Progenitor cell of endocrine pancreas (in vitro differentiated cells): Measurements from ENCODE around the gene RAD51C. TPM values are rescaled to one million over a fixed set of nuclear protein-coding genes. Genes with fewer than 3 reads are reported as not detected.
"Not testable (repeated sequence)": the region's sequence is repeated elsewhere in the genome, so short reads cannot be mapped to it uniquely, and the experiment has no call there.

ENCODE experiments used
- DNase-seq: peaks from one replicate; pipeline ENCODE4 v3.0.0; 2021; ENCODE audit warnings: low spot score; ENCODE audit not compliant: unreplicated experiment
- H3K27ac Mint-ChIP-seq: 2 replicates; pipeline ENCODE4 v1.8.0; 2021; ENCODE audit warnings: mild to moderate bottlenecking, moderate library complexity, mixed read lengths
- H3K27me3 Mint-ChIP-seq: 2 replicates; pipeline ENCODE4 v1.8.0; 2021; ENCODE audit warnings: mixed read lengths
- H3K36me3 Mint-ChIP-seq: 2 replicates; pipeline ENCODE4 v1.8.0; 2022; ENCODE audit warnings: mixed read lengths; ENCODE audit not compliant: insufficient read depth
- H3K4me1 Mint-ChIP-seq: 2 replicates; pipeline ENCODE4 v1.8.0; 2021; ENCODE audit warnings: low read depth, mixed read lengths
- H3K4me3 Mint-ChIP-seq: 2 replicates; pipeline ENCODE4 v1.8.0; 2021; ENCODE audit warnings: low read depth, mild to moderate bottlenecking, moderate library complexity, mixed read lengths
- H3K9me3 Mint-ChIP-seq: 2 replicates; pipeline ENCODE4 v1.8.0; 2021; ENCODE audit warnings: low read depth, mixed read lengths
- total RNA-seq: library from RNA; stranded (reverse); gene quantifications from 2 replicates; pipeline ENCODE4 v1.2.1, GENCODE V29; 2021
- TF ChIP-seq, protein P1 (sequence below): fragments of 200-600 bp; sonication (generic); IDR thresholded peaks from one replicate; pipeline ENCODE4 v1.5.0; 2021; ENCODE audit warnings: antibody characterized with exemption, mild to moderate bottlenecking; ENCODE audit not compliant: unreplicated experiment

The RAD51C gene
- total RNA-seq, 1 donor from 2014 or later, result 32.7 TPM

DNA sequence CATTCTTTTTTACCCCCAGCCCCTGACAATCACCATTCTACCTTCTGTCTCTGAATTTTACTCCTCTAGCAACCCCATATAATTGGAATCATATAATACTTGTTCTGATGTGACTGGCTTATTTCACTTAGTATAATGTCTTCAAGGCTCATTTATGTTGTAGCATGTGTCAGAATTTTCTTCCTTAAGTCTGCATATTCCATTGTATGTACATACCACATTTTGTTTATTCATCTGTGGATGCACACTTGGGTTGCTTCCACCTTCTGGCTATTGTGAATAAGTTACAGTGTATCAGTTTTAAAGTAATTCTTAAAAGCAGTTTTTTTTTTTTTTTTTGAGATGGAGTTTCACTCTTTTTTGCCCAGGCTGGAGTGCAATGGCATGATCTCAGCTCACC, 38.5 kb downstream of the RAD51C start:
- DNase-seq, result no peak
- H3K27ac Mint-ChIP-seq, result no peak overlapping the region
- H3K4me3 Mint-ChIP-seq, result no peak overlapping the region
- peaks cover 2% of the 10 kb centered on the region for H3K36me3 Mint-ChIP-seq
- TF ChIP-seq, protein P1, sequence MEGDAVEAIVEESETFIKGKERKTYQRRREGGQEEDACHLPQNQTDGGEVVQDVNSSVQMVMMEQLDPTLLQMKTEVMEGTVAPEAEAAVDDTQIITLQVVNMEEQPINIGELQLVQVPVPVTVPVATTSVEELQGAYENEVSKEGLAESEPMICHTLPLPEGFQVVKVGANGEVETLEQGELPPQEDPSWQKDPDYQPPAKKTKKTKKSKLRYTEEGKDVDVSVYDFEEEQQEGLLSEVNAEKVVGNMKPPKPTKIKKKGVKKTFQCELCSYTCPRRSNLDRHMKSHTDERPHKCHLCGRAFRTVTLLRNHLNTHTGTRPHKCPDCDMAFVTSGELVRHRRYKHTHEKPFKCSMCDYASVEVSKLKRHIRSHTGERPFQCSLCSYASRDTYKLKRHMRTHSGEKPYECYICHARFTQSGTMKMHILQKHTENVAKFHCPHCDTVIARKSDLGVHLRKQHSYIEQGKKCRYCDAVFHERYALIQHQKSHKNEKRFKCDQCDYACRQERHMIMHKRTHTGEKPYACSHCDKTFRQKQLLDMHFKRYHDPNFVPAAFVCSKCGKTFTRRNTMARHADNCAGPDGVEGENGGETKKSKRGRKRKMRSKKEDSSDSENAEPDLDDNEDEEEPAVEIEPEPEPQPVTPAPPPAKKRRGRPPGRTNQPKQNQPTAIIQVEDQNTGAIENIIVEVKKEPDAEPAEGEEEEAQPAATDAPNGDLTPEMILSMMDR, result no peak
- no peaks in the 10 kb centered on the region for H3K9me3 Mint-ChIP-seq
- no peaks in the 10 kb centered on the region for H3K4me1 Mint-ChIP-seq
- H3K27me3 Mint-ChIP-seq, result no peaks in the 10 kb centered on the region

DNA sequence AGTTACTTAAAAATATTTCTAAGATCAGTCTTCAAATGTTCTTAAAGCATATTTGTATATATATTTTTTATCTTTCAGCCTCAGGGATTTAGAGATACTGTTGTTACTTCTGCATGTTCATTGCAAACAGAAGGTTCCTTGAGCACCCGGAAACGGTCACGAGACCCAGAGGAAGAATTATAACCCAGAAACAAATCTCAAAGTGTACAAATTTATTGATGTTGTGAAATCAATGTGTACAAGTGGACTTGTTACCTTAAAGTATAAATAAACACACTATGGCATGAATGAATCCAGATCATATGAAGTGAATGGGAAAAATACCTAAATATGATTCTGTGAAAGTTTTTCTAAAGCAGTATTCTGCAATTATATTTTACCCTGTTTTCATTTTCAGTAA, 41.6 kb downstream of the RAD51C start:
- no peak overlapping the region for H3K4me3 Mint-ChIP-seq
- DNase-seq, result no peak
- no peaks in the 10 kb centered on the region for H3K4me1 Mint-ChIP-seq
- H3K27ac Mint-ChIP-seq, result no peak overlapping the region
- TF ChIP-seq, protein P1, result no peak
- no peaks in the 10 kb centered on the region for H3K9me3 Mint-ChIP-seq
- no peaks in the 10 kb centered on the region for H3K27me3 Mint-ChIP-seq
- H3K36me3 Mint-ChIP-seq, result peaks cover 2% of the 10 kb centered on the region

DNA sequence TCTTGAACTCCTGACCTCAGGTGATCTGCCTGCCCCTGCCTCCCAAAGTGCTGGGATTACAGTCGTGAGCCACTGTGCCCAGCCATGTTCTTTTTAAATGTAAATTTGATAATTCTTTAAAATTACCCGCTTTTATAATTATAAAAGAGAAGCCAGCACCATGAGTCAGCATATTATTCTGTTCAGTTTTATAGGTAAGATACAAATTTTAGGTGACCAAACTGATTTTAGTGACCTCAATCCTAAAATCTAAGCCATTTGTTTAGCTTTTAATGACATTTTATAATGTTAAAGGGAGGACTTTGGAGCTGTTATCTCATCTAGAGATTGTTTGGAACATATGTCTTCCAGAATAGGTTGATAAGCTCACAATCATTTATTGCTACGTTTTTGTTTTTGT, 42.4 kb downstream of the RAD51C start:
- Mint-ChIP-seq H3K4me1 (no peaks in the 10 kb centered on the region), H3K36me3 (peaks cover 2% of the 10 kb centered on the region), H3K4me3 (no peak overlapping the region), H3K27ac (peak overlapping the region; percentile 33), H3K27me3 (no peaks in the 10 kb centered on the region), H3K9me3 (no peaks in the 10 kb centered on the region)
- TF ChIP-seq, protein P1, result no peak
- DNase-seq, result no peak

DNA sequence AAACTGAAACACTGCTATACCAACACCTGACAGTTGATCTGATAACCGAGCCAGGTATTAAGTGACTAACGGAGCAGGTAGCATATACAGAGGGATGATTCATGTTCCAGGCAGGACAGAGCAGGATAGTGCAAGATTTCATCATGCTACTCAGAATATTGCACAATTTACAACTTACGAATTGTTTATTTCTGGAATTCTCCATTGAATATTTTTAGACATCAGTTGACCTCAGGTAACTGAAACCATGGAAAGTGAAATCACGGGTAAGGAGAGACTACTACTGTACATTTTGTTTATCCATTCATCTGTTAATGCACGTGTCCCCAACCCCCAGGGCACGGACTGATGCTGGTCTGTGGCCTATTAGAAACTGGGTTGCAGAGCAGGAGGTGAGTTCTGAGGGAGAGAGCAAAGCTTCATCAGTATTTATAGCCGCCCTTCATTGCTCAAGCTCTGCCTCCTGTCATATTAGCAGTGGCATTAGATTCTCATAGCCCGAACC, 48.8 kb downstream of the RAD51C start:
- no peaks in the 10 kb centered on the region for H3K4me1 Mint-ChIP-seq
- no peak overlapping the region for H3K4me3 Mint-ChIP-seq
- no peaks in the 10 kb centered on the region for H3K27me3 Mint-ChIP-seq
- no peaks in the 10 kb centered on the region for H3K9me3 Mint-ChIP-seq
- DNase-seq, result no peak
- no peaks in the 10 kb centered on the region for H3K36me3 Mint-ChIP-seq
- TF ChIP-seq, protein P1, result no peak
- no peak overlapping the region for H3K27ac Mint-ChIP-seq

DNA sequence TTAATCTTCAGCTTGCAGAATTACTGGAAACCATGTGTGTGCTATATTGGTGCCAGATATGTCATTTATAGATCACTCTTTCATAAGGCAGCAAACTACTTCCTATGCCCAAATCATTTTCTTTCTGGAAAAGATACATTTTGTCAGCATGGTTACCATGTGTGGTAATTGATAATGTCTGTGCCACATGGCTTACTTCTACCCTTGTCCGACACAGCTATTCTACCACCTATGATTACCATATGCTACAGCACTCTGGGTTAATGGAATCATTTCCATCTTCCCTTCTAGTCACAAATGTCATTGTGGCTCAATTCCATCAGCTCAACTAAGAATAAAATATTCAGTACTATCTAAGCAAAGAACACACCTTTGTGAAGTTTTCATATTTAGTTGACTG, 55.3 kb downstream of the RAD51C start:
- Mint-ChIP-seq H3K4me3 (no peak overlapping the region), H3K27me3 (peaks cover 12% of the 10 kb centered on the region), H3K4me1 (no peaks in the 10 kb centered on the region), H3K27ac (no peak overlapping the region), H3K36me3 (no peaks in the 10 kb centered on the region), H3K9me3 (no peaks in the 10 kb centered on the region)
- TF ChIP-seq, protein P1, result no peak
- no peak for DNase-seq

DNA sequence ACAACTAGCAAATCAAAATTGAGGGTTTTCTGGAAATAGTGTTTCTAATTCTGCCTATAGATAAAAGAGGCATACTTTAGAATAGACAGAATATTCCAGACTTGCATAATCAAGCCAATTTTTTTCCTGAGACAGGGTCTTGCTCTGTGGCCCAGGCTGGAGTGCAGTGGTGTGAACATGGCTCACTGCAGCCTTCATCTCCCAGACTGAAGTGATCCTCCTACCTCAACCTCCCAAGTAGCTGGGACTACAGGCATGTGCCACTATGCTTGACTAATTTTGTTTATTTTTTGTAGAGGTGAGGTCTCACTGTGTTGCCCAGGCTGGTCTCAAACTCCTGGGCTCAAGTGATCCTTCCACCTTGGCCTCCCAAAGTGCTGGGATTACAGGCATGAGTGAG, 57.2 kb downstream of the RAD51C start:
- not testable (repeated sequence) for DNase-seq, H3K9me3 Mint-ChIP-seq, H3K27ac Mint-ChIP-seq, H3K4me3 Mint-ChIP-seq, H3K4me1 Mint-ChIP-seq, H3K36me3 Mint-ChIP-seq
- H3K27me3 Mint-ChIP-seq, result peaks cover 24% of the 10 kb centered on the region
